HS-27A (cell line): ENCODE results near the gene SLC4A8.
"Not testable (repeated sequence)": the region's sequence is repeated elsewhere in the genome, so short reads cannot be mapped to it uniquely, and the experiment has no call there.

ENCODE experiments used
- DNase-seq: peaks from one replicate; pipeline ENCODE4 v3.0.0-alpha.2; 2012; ENCODE audit warnings: low read depth, missing footprints

The SLC4A8 gene

DNA sequence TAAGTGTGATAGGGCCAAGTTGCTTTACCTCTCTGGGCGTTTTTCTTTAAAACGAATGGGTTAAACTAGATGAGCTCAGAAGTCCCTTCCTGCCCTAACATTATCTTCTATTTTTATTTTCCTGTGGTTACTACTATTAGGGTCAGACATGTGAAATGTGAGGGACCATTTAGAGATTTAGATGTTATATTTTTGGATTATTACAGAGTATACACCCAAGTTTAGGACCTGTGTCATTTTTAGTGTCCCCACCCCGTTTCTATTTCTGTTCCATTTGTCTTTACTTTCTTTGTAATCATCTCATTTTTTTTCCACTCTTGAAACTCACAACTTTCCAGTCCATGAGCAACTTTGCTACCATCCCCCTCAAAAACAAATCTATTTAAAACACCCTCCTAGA, 56.3 kb downstream of the SLC4A8 start:
- DNase-seq: no peak

GRCh38 chr12:51482929-51483697, 58.5 kb downstream of the SLC4A8 start:
- DNase-seq: no peak

GRCh38 chr12:51484119-51484518, 59.5 kb downstream of the SLC4A8 start:
- no peak for DNase-seq

GRCh38 chr12:51488281-51488680, 63.6 kb downstream of the SLC4A8 start:
- DNase-seq: no peak

DNA sequence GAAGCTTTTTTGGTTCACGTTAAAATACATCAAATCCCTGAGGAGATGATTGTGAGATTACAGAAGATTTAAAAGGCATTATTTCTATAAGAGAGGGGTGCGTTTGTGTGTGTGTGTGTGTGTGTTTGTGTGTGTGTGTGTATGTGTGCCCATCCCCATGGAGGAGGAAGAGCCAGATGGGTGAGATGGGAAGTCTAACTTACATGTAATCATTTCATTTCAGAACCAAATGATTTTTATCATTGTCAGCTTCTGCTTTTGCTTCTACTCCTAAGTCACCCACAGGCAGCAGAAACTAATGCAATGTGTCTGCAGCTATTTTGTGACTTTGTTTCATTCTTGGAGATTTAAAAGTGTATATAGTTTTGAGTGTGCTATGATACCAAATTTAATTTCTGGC, 68.7 kb downstream of the SLC4A8 start:
- DNase-seq: no peak

GRCh38 chr12:51496895-51497294, 72.3 kb downstream of the SLC4A8 start:
- DNase-seq: no peak

GRCh38 chr12:51504851-51505250, 80.2 kb downstream of the SLC4A8 start:
- DNase-seq: no peak

DNA sequence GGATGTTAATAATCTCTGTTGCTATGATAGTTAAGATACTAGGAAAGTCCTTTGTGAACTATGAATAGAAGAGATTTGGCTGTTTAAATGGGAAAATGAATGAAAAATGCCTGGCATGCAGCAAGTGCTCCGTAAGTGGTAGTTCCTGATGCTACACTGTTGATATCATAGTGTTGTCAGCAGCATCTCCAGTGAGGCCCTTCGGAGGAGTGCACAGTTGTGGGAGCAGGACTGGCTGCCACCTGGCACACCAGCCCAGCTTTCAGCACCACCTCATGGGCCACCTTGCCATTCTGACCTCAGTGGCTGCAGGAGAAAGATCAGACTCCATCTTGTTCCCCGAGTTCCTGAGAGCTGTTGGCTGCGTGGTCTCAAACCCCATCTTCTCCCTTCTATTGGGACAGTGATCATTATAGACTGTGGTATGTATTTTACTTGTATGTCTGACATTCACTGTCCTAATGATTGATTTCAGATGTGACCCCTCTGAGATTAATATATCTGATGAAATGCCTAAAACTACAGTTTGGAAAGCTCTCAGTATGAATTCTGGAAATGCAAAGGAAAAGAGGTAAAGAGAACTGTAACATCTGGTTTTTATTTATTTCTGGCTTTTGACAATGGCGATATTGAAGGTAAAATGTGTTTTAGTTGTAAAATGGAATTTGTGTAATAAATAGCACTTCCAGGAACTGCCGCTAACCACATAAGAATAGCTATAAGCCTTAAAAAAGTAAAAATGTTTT, 80.9 kb downstream of the SLC4A8 start:
- DNase-seq: no peak

DNA sequence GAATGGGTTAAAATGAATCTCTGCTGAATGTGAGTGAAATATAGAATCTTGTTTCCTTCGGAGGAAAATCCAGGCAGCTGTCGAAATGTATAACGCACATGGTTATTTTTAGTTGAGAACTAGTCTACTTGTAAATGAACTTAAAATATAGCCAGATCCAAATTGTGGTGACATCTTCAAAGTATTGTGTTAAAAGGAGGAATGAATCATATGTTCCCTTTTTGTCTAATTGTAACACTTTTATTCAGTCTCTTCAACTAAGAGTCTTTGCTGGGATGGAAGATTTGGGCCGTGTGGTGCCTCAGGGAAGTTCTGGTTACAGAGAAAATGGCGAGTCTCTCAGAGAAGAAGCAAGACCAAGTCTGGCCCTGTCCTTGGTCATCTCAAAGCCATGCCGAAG, 82.5 kb downstream of the SLC4A8 start:
- DNase-seq: no peak

DNA sequence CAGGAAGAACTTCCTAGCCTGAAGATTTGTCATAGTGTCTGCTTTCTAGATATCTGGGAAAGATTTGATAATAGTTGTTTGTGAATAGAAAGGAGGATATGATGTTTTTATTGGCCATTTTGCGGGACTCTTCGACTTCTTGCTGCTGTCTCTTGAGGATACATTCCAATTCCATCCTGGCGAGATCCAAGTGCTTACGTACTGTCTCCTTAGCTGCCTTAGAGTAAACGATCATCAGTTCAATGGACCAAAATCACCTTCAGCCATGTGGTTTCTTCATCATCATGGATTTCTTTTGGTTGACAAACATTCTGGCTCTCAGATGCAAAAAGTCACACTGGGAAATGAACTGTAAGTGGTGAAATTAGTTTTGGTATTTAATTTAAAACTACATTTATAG, 83.7 kb downstream of the SLC4A8 start:
- no peak for DNase-seq

GRCh38 chr12:51511546-51512260, 87.1 kb downstream of the SLC4A8 start:
- no peak for DNase-seq

- DNase-seq: no peak
Observed at GRCh38 chr12:51512438-51512837, 87.8 kb downstream of the SLC4A8 start.

- not testable (repeated sequence) for DNase-seq
Observed at GRCh38 chr12:51515037-51515436, 90.4 kb downstream of the SLC4A8 start.

GRCh38 chr12:51517316-51517715, 92.7 kb downstream of the SLC4A8 start:
- no peak for DNase-seq

- no peak for DNase-seq
Observed at GRCh38 chr12:51517800-51518199, 93.2 kb downstream of the SLC4A8 start.

DNA sequence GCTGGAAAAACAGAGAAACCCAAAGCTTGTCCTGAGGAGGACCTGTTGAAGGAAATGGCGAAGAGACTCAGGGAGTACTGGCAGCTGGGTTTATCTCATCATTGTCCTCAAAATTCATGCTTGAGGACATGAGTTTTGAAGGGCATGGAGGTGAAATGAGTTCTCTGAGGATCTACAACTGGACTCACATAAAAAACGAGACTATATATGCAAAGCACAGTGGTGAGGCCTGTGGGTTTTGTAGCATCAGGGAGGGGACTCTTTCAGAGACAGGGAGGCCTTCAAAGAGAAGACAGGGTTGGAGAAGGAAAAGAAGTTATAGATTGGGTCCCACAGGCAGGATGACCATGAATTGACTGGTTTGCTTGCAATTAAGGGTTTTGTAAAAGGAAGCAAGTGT, 95.1 kb downstream of the SLC4A8 start:
- no peak for DNase-seq

DNA sequence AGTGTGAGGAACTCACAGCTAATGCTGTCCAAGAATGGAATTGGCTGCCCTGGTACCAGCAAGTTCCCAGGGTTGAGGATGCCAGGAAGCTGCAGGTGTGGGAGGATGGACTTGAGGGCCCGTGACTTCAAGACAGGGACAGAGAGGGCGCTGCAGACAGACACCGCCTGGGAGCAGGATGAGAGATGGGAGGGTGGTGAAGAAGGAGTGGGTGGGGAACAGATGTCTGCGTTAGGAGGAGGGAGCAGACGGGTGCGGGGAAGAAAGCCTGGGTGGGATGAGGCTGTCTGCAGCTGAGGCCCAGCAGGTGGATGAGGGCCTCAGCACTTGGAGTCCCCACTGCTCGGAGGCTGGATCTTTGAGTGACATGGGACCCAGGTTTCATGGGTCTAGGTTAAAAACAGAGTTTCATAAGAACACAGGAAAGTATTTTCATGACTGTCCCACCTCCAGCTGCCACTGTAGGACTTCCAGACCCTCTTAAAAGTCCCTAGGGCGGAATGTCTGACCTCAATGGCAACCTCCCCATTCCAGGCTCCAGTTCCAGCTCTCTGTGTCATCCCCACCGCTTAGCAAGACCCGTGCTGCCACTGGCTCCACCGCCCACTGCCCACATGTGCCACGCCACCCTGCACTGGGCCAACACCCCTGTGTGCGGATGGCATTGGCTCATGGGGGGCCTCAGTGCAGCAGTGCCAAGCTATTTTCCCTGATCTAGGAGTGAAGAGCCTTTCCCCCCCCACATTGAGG, 96.1 kb downstream of the SLC4A8 start:
- no peak for DNase-seq

DNA sequence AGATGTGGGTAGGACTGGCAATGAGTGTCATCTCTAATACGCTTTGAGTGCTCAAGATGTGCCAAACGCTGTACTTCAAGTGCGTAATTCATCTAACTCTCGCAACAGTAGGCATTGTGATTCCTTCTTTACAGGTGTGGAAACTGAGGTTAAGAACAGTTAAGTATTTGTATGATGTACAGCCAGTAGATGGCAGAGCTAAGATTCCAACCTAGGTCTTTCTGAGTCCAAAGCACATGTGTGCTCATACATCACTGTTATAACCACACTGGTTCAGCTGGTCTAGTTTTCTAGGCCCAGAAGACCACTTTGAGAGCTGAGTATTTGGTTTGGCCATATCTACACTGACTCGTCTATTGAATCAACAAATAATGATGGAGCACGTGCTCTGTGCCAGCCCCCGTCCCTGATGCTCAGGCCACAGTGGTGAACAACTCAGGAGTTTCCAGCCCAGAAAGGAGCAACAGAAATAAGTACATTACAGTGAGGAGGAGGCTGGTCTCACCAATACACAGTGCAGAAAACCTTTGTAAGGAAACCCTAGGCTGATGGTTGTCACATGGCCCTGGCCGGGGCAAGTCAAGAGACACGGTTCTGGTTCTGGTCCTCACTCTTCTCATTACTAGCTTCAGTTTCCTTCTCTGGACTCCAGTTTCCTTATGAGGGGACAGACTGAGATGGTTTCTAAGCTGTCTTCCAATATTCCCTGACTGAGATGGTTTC, 97.1 kb downstream of the SLC4A8 start:
- no peak for DNase-seq

DNA sequence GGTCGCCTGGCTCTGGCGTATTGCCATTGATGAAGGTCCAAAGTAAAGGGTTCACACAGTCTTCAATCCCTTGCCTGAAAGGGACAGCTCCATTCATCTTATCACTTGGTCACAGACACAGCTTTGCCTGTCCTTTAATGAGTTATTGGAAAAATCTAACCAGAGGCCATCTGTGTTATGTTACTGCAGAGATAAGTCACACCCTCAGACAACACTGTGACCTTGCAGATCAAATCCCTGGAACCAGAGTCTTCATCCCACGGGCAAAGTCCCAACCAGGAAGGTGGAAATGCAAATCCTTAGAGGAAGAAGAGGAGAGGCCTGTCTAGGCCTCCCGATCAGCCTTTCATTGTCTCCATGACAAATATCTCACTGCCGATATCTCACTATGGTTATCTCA, 98.1 kb downstream of the SLC4A8 start:
- no peak for DNase-seq

DNA sequence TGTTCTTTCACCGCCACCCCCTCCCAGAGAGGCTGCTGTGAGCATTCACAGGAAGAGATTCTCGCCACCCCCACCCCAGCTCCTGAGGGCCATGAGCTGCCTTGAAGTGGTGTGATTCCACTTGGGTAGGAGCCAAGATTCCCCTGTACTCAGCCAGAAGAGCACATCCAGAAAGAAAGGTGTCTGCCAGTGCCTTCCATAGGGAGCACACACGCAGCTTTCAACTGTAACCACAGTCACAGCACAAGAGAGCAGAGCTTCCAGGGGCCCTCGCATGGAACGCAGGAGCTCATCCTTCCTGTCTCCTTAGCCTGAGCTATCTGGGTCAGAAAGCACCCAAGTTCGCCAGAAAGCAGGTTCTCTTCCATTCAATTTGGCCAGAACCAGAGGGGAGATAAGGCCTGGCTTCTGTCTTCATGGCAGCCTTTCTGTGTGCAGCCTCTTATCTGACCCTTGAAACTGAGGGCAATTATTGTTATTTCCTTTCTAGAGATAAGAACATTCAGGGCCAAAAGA, 99.8 kb downstream of the SLC4A8 start:
- DNase-seq: no peak

DNA sequence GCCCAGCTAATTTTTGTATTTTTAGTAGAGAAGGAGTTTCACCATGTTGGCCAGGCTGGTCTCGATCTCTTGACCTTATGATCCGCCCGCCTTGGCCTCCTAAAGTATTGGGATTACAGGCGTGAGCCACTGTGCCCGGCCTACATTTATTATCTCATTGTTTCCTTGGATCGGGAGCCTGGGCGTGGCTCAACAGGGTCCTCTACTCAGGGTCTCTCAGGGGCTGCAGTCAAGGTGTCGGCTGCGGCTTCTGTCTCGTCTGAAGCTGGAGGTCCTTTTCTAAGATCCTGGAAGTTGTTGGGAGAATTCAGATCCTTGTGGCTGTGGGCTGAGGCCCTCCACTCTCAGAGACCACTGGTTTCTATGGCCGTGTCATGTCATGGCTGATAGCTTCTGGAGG, 100.9 kb downstream of the SLC4A8 start:
- no peak for DNase-seq
